ENCODE results near the gene RAD23B. TPM values are rescaled to one million over a fixed set of nuclear protein-coding genes. Genes with fewer than 3 reads are reported as not detected.
A peak's percentile ranks its signal among the peaks of the same experiment; 100 is the strongest.

RAD23B gene
- polyA plus RNA-seq, 3 donors, result 21.6 to 50.0 (median 24.7) TPM

- Histone ChIP-seq H3K27ac (ENCODE audit: low read depth in 1 of 2, low read length in 2 of 2) (no peak overlapping the region), H3K27me3 (ENCODE audit: control insufficient read depth in 2 of 2, insufficient read depth in 2 of 2, low read length in 2 of 2) (no peaks in the 10 kb centered on the region), H3K79me2 (ENCODE audit: insufficient read depth, low read length) (no peaks in the 10 kb centered on the region), H3K4me2 (replicated peaks; ENCODE audit: extremely low read depth, low read length, poor library complexity, severe bottlenecking) (no peak overlapping the region), H2AFZ (ENCODE audit: insufficient read depth, low read depth, low read length, poor library complexity, severe bottlenecking) (no peak overlapping the region), H3K9me3 (replicated peaks in 1 of 2; ENCODE audit: control insufficient read depth in 1 of 2, insufficient read depth in 1 of 2, low read length in 2 of 2) (no peaks in the 10 kb centered on the region), H3K36me3 (replicated peaks in 1 of 2; ENCODE audit: control insufficient read depth in 1 of 2, insufficient read depth in 2 of 2, low read length in 2 of 2) (no peaks in the 10 kb centered on the region), H3K4me1 (ENCODE audit: control insufficient read depth in 1 of 2, insufficient read depth in 2 of 2, low read length in 2 of 2) (no peaks in the 10 kb centered on the region), H4K20me1 (ENCODE audit: insufficient read depth, low read length) (no peaks in the 10 kb centered on the region), H3K4me3 (replicated peaks in 1 of 3; ENCODE audit: low read depth in 2 of 3, low read length in 3 of 3) (no peak overlapping the region), H3K9ac (ENCODE audit: insufficient read depth, low read length, poor library complexity, severe bottlenecking) (no peak overlapping the region)
- intact Hi-C loops (cut with micrococcal nuclease), result loop anchor here in 1 of 2 donors (5.0 kb wide), 1 partner anchor 104 kb away; no protein-coding TSS in a partner anchor
- Mint-ChIP-seq H3K4me3 (no peak overlapping the region), H3K9me3 (peaks cover 0 to 1% (median 0%) of the 10 kb centered on the region in 7 donors), H3K27ac (no peak overlapping the region), H3K36me3 (no peaks in the 10 kb centered on the region), H3K4me1 (no peaks in the 10 kb centered on the region), H3K27me3 (ENCODE audit: low read depth in 3 of 3) (peaks cover 2 to 7% (median 3%) of the 10 kb centered on the region in 3 donors)
- WGBS (ENCODE audit: insufficient coverage), result 59% methylated on average over 3 of the region's 6 CpGs
- no peak for TF ChIP-seq CTCF (IDR thresholded peaks at IDR 0.05)
- DNase-seq, result no peak
These were observed 45.2 kb upstream of the RAD23B start for GRCh38 chr9:107237873-107238272.

- H3K9me3 Mint-ChIP-seq, result peaks cover 0 to 1% (median 0%) of the 10 kb centered on the region in 7 donors
- Histone ChIP-seq H3K79me2 (ENCODE audit: insufficient read depth, low read length) (no peaks in the 10 kb centered on the region), H3K9ac (ENCODE audit: insufficient read depth, low read length, poor library complexity, severe bottlenecking) (no peak overlapping the region), H3K27me3 (ENCODE audit: control insufficient read depth in 2 of 2, insufficient read depth in 2 of 2, low read length in 2 of 2) (no peaks in the 10 kb centered on the region), H3K27ac (ENCODE audit: low read depth in 1 of 2, low read length in 2 of 2) (no peak overlapping the region), H4K20me1 (ENCODE audit: insufficient read depth, low read length) (no peaks in the 10 kb centered on the region), H2AFZ (ENCODE audit: insufficient read depth, low read depth, low read length, poor library complexity, severe bottlenecking) (no peak overlapping the region), H3K4me1 (ENCODE audit: control insufficient read depth in 1 of 2, insufficient read depth in 2 of 2, low read length in 2 of 2) (no peaks in the 10 kb centered on the region), H3K4me2 (replicated peaks; ENCODE audit: extremely low read depth, low read length, poor library complexity, severe bottlenecking) (no peak overlapping the region), H3K36me3 (replicated peaks in 1 of 2; ENCODE audit: control insufficient read depth in 1 of 2, insufficient read depth in 2 of 2, low read length in 2 of 2) (no peaks in the 10 kb centered on the region), H3K4me3 (replicated peaks in 1 of 3; ENCODE audit: low read depth in 2 of 3, low read length in 3 of 3) (no peak overlapping the region), H3K9me3 (replicated peaks in 1 of 2; ENCODE audit: control insufficient read depth in 1 of 2, insufficient read depth in 1 of 2, low read length in 2 of 2) (no peaks in the 10 kb centered on the region)
- DNase-seq, result peak in 2 of 3 donors; percentile 8 to 12
- H3K4me3 Mint-ChIP-seq, result no peak overlapping the region
- no peaks in the 10 kb centered on the region for H3K4me1 Mint-ChIP-seq
- peak; percentile 18 for TF ChIP-seq CTCF (IDR thresholded peaks at IDR 0.05)
- no peaks in the 10 kb centered on the region for H3K36me3 Mint-ChIP-seq
- H3K27me3 Mint-ChIP-seq (ENCODE audit: low read depth in 3 of 3), result peaks cover 2 to 7% (median 3%) of the 10 kb centered on the region in 3 donors
- H3K27ac Mint-ChIP-seq, result no peak overlapping the region
- intact Hi-C loops (cut with micrococcal nuclease), result loop anchor here in 1 of 2 donors (5.0 kb wide), 1 partner anchor 103 kb away; no protein-coding TSS in a partner anchor
- 100% methylated on average over 1 of the region's 2 CpGs for WGBS (ENCODE audit: insufficient coverage)
These were observed 43.6 kb upstream of the RAD23B start for GRCh38 chr9:107239474-107239873.

Data from CD14-positive monocyte (primary cell).